ENCODE measurements around the gene NRIP3.
"Not testable (repeated sequence)": the region's sequence is repeated elsewhere in the genome, so short reads cannot be mapped to it uniquely, and the experiment has no call there.

The NRIP3 gene

DNA sequence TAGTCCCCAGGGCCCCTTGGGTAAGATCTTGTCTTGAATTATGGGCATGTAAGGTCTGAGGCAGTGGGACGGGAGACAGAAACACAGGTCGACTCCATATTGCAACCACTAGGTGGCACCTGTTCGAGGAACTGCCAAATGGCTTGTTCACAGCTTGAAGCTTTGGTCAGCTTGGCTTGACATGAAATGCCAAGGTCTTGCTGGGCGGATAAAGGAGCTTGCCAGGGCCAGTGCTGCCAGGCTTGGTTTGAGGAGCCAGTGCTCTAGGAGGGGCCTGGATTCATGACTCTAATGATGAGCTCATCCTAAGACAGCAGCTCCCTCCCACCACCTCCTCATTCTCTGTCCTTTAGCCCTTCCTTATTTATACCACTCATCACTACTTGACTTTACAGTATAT lies 11.9 kb upstream of the NRIP3 start:
- DNase-seq: peak; percentile 65

DNA sequence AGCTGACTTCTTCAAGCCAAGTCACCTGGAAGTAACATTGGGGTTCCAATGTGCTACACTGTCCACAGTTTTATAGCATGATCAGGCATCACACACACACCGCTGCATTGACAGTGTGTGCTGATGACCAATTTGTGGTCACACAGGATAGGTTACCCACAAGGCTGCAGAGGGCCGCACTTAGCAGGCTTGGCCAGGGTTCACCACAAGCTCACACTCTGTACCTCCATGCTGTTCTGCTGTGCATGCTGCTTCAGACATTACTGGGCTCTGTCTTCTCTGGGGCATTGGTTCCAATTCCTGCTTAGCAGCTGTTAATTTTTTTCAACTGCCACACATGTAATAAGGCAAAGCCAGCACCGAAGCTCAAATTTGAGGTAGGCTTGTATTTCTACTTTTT lies 11.0 kb upstream of the NRIP3 start:
- DNase-seq: no peak

DNA sequence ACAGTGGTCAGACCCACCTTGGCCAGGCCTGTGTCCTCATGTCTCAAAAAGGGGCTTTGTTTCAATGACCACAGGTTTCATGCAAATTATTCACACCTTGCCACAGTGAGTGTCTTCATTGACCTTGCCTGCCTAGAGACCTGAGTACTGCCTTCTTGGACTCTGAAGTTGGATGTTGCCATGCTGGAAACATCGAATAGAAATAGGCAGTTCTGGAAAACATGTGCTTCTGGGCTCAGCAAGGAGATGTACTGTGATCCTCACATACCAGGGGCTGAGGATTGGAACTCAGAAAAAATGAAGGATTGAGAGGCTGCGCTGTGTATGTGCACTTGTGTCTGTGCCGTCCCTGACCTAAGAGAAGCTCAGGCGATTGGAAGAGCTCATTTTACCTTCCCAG lies 9.6 kb upstream of the NRIP3 start:
- DNase-seq: no peak

DNA sequence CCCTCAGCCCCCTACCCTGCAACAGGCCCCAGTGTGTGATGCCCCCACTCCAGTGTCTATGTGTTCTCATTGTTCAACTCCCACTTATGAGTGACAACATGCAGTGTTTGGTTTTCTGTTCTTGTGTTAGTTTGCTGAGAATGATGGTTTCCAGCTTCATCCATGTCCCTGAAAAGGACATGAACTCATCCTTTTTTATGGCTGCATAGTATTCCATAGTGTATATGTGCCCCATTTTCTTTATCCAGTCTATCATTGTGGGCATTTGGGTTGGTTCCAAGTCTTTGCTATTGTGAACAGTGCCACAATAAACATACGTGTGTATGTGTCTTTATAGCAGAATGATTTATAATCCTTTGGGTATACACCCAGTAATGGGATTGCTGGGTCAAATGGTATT lies 5.7 kb upstream of the NRIP3 start:
- DNase-seq: not testable (repeated sequence)

DNA sequence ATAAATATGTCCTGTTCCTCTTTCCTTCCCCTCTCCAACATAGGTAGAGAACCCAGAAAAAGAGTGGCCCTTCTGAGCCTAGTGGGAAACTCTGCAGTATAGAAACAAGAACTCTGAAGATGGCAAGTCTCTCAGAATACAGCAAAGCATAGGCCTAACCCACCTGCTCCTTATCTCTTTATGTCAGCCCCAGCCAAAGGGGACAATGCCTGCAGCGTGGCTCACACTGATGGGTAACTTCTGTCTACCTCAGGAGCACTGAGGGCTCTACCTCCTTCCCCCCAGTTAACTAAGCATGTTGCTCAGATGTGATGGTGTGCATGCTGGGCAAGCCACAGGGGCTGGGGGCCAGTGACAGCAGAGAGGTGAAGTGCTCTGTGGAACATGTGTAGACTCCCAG lies 4.9 kb upstream of the NRIP3 start:
- no peak for DNase-seq

DNA sequence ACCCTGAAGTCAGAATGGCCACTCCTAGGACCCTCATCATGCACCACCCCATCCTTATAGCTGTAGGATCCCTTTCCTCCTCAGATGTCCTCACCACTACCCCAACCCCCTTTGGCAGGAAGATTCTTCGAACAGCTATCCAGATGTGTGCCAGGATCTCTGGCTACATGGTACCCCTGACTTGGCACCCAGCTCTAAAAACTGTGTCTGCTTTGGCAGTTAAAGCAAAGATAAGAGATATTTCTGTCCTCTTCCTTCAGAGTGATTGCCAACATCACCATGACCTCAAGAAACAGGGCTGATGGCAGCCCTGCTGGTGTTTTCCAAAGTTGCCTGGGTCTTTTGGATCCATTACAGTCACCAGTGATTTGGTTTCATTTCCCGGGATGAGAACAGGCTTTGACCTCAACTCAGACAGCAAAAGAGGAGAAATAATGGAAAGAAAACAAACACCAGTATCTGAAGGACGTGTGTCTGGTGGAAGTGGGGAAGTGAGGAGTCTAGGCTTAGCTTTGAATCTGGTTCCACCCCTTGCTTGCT lies 4.3 kb upstream of the NRIP3 start:
- no peak for DNase-seq

DNA sequence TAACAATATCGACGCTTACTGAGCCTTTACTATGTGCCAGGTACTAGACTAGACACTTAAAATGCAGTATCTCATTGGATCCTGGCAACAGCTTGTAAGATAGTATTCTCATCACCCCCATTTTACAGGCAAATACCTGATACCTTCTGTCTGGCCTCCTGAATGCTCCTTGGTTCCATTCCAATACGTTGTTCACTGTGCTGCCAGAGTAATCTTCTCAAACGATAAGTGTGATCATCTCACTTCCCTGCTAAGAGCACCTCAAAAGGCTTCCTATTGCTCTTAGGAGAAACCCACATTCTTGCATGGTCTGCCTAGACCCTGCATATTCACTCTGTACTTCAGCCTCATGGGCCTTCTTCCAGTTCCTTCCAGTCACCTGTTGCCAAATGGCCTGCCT lies 1.3 kb upstream of the NRIP3 start:
- no peak for DNase-seq

DNA sequence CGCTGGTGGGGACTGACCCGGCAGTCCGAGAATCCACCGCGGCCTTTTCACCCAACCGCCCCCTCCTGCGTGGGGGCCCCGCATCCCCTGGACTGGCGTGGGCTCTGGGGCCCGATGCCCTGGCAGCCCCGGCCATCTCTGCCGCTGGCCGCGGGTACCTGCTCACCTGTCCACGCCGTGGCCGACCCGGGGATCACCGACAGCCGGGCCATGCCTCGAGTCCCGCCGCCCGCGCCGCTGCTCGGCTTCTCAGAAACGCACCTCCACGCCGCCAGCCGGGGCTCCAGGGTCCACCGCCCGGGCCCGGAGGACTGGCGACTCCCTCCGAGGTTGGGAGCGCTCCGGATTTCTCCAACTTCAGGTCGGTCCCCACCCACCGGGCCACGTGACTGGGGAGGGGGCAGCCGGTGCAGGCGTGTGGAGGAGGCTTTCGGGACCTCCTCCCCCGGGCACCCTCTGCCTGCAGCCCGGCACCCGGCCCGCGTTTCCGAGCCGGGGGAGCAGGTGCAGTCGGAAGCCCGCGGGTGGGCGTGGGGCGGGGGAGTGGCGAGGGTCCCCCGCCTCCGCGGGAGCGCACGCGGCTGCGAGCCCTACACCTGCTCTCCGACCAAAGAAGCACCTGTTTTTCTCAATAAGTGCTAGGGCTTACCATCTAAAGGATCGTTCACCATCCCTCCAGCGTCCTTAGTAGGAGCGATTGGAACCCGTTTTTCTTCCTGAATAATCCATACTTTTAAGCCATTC lies 554 bp upstream of the NRIP3 start:
- DNase-seq: peak; percentile 41

DNA sequence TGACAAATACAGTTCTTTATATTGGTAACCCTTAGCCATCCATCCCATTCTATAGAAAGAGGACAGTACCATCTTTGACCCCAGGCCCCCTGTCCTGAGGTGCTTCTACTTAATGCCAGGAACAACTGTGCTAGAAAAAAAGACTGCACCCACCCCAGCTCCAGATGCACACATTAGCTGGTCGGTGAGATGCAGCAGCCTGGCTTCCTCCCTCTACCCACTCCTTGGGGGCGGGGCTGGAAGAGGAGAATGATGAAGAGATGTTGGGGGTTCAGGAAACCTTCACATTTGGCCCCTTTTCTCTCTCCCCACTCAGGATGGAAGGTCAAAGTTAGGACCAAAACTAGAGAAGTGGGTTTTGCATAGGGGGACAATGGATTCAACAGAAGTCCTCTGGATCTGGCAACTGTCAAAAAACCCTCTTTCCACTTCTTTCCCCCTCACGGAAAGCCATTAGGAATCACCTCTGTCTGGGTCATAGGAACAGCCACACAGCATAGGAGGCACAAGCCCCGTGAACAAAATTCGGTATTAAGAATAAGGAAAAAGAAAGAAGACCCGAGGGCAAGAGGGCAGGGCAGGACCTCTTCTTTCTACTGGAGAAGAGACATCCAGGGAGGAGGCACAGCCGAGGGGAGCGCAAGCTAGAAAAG lies 755 bp downstream of the NRIP3 start:
- DNase-seq: peak; percentile 15

DNA sequence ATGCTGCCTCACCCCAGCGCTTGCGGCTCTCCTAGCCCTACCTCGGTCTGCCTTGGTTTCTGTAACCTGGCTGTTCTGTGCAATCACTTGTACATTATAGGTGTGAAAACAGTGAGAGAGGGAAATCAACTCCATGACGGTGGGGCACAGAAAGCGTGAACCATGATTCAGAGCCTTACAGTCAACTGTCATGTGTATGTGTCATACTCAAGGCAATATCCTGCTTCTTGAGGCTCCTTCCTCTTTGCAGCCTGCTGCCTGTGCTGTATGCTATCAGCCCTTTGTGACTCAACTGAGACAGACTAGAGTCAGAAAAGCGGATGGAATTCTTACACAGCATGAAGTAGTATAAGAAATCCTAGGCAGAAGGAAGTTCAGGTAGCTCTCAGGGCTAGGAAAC lies 2.1 kb downstream of the NRIP3 start:
- no peak for DNase-seq

DNA sequence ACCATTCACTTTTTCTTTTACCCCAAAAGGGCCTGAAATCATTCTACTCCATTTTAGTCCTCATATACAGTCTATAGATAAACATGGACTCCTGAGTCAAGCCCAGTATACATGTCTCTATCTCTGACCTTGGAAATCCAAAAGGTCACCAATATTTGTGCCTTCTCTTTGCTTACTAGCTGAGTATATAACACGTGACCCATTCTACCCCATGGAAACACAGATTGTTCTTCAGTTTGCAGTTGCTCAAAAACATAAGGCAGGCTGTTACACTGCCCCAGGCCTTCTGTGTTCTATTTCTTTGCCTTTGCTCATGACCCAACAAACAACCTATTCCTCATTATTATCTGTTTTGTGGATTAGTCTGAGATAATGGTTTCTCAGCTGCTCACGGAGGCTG lies 5.8 kb downstream of the NRIP3 start:
- DNase-seq: no peak

DNA sequence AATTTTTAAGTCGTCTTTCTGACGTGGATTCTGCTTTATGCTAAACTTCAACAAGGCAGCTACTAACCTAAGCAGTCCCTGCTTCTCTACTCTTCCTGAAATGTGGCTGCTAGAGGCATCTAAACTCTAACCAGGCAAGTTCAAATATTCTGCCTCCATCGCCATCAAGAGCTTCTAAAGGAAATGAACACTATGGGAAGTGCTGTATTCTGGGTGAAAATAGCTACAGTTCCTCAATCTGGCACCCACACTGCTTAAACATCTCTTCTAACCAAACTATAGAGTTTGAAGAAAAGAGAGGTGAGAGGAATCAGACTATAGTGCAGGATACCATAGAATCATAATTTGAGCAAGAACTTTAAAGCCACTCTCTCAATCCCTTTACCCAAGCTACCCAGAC lies 6.3 kb downstream of the NRIP3 start:
- no peak for DNase-seq

DNA sequence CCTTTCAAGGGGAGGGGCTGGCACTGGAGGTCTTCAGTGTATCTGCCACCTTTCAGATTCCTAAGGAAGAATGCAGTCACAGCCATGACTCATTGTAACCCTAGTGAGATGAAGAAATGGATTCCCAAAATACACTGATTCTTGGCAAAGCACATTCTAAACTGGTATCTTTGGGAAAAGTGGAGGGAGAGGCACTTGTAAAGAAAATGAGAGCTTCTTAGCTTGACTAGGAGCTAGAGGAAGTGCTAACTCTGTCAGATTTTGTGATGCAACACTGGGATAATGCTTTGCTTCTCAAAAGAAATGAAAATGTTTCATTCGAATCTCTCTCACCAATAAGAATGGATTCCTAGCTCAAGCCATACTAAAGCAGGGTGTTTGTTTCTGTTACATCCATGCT lies 14.3 kb downstream of the NRIP3 start:
- DNase-seq: no peak

DNA sequence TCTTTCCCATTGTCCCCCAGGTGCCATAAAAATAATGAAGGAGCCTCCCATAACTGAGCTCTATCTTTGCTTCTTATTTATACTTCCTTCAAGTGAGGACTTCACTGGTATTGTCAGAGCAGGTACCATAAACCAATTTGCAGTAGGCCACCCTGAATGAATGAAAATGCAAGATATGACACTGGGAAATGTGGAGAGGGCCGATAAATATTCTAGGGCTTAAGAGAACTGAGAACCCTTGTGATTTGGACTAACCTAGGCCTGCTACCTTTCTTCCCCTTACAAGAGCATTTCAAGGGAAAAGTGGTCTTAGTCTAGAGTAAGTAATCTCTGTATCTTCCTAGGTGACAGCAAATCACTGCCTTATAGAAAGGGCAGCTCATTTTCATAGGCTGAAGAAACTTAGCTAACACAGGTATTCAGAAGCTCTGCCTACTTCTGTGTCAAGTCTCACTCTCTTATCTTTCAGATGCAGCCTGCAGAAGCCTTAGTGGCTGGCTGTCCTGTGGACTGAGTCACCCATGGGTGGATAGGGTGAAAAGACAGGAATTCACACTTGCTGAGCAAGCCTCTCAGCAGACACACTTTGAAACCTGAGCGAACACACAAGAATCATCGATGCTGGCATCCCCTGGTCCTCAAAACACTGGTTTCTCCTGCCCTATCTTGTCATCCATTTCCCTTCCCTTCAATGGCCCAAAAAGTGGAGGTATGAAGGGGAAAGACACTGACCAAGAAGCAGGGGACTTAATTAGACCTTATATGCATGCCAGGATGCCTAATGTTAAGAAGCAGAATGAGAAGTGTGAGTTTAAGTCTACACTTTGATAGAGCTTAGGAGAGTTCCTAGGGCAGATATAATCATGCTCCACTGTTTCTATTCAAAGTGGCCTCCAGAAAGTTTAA lies 15.2 kb downstream of the NRIP3 start:
- DNase-seq: no peak

DNA sequence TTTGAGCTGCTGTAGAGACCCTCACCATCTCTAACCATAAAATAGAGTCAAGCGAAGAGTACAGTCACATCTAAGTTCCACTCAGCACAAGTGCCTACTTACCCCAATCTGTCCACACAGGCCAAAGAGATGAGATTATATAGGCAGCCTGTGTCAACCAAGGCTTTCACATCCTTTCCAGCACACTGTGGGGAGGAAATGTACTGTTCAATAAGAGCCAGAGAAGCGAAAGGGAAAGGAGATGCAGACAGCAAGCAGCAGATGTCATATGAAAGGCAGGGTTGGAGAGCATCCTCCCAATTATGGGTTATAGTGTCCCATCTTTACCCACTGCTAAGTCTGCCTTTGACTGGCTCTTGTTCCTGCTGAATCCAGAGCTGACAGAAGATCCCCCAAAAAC lies 16.4 kb downstream of the NRIP3 start:
- no peak for DNase-seq

DNA sequence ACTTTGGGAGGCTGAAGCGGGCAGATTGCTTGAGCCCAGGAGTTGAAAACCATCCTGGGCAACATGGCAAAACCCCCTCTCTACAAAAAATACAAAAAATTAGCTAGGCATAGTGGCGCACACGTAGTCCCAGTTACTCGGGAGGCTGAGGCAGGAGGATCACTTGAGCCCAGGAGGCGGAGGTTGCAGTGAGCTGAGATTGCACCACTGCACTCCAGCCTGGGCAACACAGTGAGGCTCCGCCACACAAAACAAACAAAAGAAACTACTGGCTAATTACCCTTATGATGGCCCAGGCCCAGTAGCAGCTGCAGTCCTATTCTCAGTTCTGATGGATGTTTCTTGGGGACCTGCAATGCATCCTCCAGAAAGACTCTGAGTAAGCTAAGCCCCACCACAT lies 17.0 kb downstream of the NRIP3 start:
- DNase-seq: not testable (repeated sequence)

DNA sequence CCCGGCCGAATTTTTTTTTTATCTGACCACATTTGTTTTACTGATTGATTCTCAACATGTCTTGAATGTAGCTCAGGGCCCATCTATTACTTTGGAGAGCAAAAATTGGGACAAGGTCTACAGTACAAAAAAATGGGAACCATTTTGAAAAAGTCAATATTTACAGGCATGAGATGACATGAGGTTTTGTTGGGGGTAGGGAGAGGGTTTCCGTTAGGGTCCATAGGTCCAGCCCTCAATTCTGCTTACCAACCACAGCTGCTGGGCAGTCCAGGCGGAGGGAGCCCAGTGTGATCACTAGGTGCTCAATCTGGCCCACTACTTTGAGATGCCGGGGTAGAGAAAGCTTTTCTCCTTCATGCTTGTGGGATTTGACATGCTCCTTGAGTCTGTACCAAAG lies 18.3 kb downstream of the NRIP3 start:
- no peak for DNase-seq

DNA sequence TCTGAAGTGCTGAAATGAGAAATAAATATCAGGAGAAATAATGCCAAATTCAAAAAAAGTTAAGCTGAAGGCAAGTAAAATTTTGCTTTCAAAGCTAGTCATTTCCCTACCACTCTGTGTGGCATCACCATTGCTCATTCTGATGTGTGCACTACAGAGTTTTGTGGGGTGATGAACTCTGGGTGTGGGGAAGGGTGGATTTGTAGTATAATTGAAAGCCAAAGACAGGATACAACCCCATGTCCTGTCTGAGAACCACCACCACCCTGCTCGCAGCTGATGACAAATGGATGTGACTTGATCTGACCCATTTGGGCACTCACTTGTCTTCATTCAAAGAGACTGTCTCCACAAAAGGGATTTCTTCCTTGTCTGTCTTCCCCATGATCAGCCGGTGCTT lies 20.2 kb downstream of the NRIP3 start:
- DNase-seq: no peak

DNA sequence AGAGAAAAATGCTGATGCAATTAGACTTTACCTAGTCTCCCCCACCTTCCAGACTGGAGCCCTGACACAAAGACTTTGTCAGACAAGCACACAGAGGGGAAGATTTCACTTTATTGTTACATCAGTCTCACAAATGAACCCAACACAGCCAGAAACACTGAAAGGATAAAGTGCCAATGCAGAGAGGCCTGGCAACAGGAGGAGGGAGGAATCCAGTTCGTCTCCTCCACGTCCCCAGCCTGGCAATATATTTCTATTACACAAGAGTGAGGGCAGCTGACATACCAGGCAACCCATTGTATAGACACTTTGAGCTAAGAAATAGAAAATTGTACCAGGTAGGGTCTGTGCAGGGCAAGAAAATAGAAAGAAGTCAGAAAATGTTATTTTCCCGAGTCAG lies 23.3 kb downstream of the NRIP3 start:
- no peak for DNase-seq

DNA sequence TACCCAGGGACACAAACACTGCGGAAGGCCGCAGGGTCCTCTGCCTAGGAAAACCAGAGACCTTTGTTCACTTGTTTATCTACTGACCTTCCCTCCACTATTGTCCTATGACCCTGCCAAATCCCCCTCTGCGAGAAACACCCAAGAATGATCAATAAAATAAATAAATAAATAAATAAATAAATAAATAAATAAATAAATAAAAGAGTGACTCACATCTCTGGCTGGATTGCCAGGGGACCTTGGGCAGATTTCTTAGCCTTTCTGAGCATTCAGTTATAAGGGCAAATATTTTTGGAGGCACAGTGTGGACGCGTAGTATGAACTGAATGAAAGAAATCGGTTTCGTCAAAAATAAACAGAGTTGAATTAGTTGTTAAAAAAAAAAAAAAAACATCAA lies 24.4 kb downstream of the NRIP3 start:
- not testable (repeated sequence) for DNase-seq

DNA sequence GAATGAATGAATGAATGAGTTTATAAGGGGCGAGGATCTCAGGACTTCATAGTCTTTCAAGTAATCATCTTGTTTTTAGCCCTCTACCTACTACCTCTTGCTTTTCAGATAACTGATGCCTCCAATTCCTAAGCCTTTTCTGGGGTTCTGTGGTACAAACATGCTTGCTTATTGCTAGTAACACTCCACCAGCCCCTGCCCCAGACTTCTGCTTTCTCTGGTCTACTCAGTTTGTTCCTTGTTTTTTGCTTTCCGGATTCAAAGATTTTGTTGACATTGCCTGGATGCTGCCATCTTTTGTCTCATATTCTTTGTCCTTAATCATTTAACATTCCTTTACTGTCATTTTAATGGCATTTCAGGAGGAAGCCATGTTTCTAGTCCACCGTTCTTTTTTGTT lies 30.7 kb downstream of the NRIP3 start:
- DNase-seq: no peak

DNA sequence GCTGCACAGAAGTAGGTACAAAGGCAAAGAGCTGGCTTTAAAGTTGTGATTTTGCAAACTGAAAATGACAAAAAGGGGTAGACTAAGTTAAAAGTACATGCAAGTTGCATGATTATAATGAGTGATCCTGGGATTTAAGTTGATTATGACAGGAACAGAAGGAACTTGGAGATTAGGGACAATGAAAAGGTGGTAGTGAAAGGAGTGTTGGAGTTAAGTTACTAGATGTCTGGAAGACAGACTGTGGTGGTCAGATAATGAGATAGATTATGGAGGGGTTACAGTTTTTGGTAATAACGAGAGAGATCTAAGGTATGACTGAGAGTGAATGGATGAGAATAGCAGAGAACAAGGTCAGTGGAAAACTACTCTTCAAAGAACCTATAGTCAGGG lies 31.9 kb downstream of the NRIP3 start:
- no peak for DNase-seq

DNA sequence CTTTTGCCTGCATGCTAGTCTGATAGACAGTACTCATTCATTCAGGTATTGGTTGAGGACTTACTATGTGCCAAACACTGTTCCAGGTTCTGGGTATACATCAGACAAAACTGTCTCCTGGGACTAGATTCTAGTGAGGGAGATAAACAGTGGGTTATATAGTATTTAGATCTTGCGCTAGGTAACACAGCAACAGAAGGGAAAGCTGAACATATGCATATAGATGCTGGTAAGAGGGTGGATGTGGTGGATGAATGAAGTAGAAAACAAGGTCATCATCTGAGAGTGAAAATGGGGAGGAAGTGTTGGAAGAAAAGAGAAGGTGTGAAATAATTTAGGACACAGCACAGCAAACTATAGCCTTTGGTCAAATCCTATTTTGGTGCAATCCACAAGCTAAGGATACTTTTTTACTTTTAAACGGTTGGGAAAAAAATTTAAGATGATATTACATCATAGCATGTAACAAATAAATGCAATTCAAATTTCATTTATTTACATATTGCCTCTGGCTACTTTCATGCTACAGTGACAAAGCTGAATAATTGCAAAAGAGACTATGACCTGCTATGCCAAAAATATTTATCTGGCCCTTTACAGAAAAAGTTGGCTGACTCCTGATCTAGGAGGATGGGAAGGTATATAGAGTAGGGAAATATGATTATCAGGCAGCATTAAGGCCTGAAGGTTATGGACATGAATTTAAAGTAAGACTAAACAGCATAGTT lies 32.4 kb downstream of the NRIP3 start:
- no peak for DNase-seq

All from DMS79 treated with DMSO at 0.1 percent for 48 hours (cell line).